GM12878 (cell line): ENCODE data around the gene CTNNA3. TPM values are rescaled to one million over a fixed set of nuclear protein-coding genes. Genes with fewer than 3 reads are reported as not detected.

Source experiments
- ATAC-seq: fragments of 200-7000 bp; cut with Tn5 transposase; 3 replicates; pipeline ENCODE4 v1.9.1; 2020; ENCODE audit warnings: mild to moderate bottlenecking, moderate library complexity
- BruUV-seq: library from RNA; stranded (reverse); fragments of 400-500 nt; replicated peaks from 2 replicates; lab custom pipeline; 2021; lab: Mats Ljungman, UMichigan
- CTCF ChIA-PET: fragments of 300-600 bp; sonication (Branson Sonifier 250); formaldehyde crosslinking; extraction: SDS; loops from one replicate; lab custom pipeline; 2021; ENCODE audit warnings: inconsistent platforms; lab: Yijun Ruan, JAX
- POLR2A ChIA-PET: fragments of 350-600 bp; formaldehyde crosslinking; extraction: SDS; loops from one replicate; lab custom pipeline; 2021; ENCODE audit warnings: inconsistent platforms; lab: Charles Lee
- RAD21 ChIA-PET: fragments of 300-600 bp; sonication (Branson Sonifier 250); formaldehyde crosslinking; loops from one replicate; lab custom pipeline; 2023; ENCODE audit warnings: antibody characterized with exemption; ENCODE audit not compliant: unreplicated experiment; lab: Charles Lee
- SMC1A ChIA-PET: fragments of 300-600 bp; sonication (Branson Sonifier 250); formaldehyde crosslinking; loops from one replicate; lab custom pipeline; 2023; ENCODE audit not compliant: unreplicated experiment, uncharacterized antibody; lab: Charles Lee
- DNase-seq: peaks from one replicate; pipeline ENCODE4 v3.0.0-alpha.2; 2011; ENCODE audit warnings: low read depth, low spot score
- FAIRE-seq: peaks from 3 replicates; lab custom pipeline; 2011; peaks lifted over from hg19 to GRCh38; lab: Jason Lieb, UNC
- H2AFZ ChIP-seq: 2 replicates; pipeline ENCODE4 v1.6.0; 2011; ENCODE audit warnings: low read depth, low read length, control low read depth; ENCODE audit not compliant: control insufficient read depth
- H3K27ac ChIP-seq: 2 replicates; pipeline ENCODE4 v1.5.1; 2011; ENCODE audit warnings: control low read depth; ENCODE audit not compliant: control insufficient read depth, insufficient read depth
- H3K27me3 ChIP-seq, 2 experiments: replicated peaks in 1 of 2; 2 replicates each; pipeline versions ENCODE4 v1.6.0 to v1.6.1; 2011; ENCODE audit warnings: low read length in 1 of 2; ENCODE audit not compliant: control insufficient read depth in 2 of 2, insufficient read depth in 2 of 2
- H3K36me3 ChIP-seq, 2 experiments: 2 replicates each; pipeline ENCODE4 v1.5.1; 2011; ENCODE audit warnings: low read length in 1 of 2; ENCODE audit not compliant: control insufficient read depth in 2 of 2, insufficient read depth in 2 of 2
- H3K4me1 ChIP-seq: 2 replicates; pipeline ENCODE4 v1.6.1; 2011; ENCODE audit warnings: mild to moderate bottlenecking, low read length, moderate library complexity, mixed read lengths; ENCODE audit not compliant: control insufficient read depth, insufficient read depth
- H3K4me2 ChIP-seq: 2 replicates; pipeline ENCODE4 v1.6.0; 2011; ENCODE audit warnings: control low read depth; ENCODE audit not compliant: control insufficient read depth, insufficient read depth
- H3K4me3 ChIP-seq: fragments of 200-600 bp; sonication (generic); 2 replicates; pipeline ENCODE4 v1.5.1; 2016
- H3K79me2 ChIP-seq: 2 replicates; pipeline ENCODE4 v1.6.0; 2011; ENCODE audit warnings: low read length; ENCODE audit not compliant: control insufficient read depth, insufficient read depth
- H3K9ac ChIP-seq: 2 replicates; pipeline ENCODE4 v1.8.0; 2011; ENCODE audit warnings: low read length, control low read depth, mixed read lengths; ENCODE audit not compliant: control insufficient read depth, insufficient read depth
- H3K9me3 ChIP-seq: replicated peaks from 3 replicates; pipeline ENCODE4 v1.5.1; 2011; ENCODE audit warnings: mild to moderate bottlenecking, low read length; ENCODE audit not compliant: control insufficient read depth, insufficient read depth
- H4K20me1 ChIP-seq: 2 replicates; pipeline ENCODE4 v1.6.0; 2011; ENCODE audit not compliant: control insufficient read depth, insufficient read depth
- LARP7 ChIP-seq: fragments of 450-650 bp; IDR thresholded peaks from 2 replicates; pipeline ENCODE4 v1.6.1; 2017; ENCODE audit warnings: mild to moderate bottlenecking
- MAX ChIP-seq: IDR thresholded peaks from 2 replicates; pipeline ENCODE4 v1.6.1; 2012; ENCODE audit warnings: low read depth, low read length, improper control_type of control experiment
- SMARCA5 ChIP-seq: fragments of 450-650 bp; IDR thresholded peaks from 2 replicates; pipeline ENCODE4 v1.6.1; 2017; ENCODE audit warnings: mild to moderate bottlenecking
- ZBED1 ChIP-seq: IDR thresholded peaks from 2 replicates; pipeline ENCODE4 v1.6.1; 2016; ENCODE audit warnings: borderline replicate concordance
- WGBS: methylation state at CpG from one replicate; pipeline ENCODE4 v1.1.6; 2016; ENCODE audit warnings: low lambda C conversion rate; ENCODE audit not compliant: insufficient replicate concordance, insufficient coverage; ENCODE audit errors: missing lambda C conversion rate; 5-methylcytosine and 5-hydroxymethylcytosine counted together
- in situ Hi-C: fragments of 300-500 bp; cut with MboI; formaldehyde crosslinking; loops from 9 replicates; pipeline ENCODE4 v1.14.3; 2018; ENCODE audit warnings: mixed read lengths
- intact Hi-C: fragments of 100-400 bp; cut with micrococcal nuclease; formaldehyde crosslinking; loops from one replicate; pipeline ENCODE4 v1.14.2; 2022; ENCODE audit not compliant: unreplicated experiment
- polyA plus RNA-seq, 11 experiments: library from polyadenylated mRNA; depleted of rRNA in 4 of 11; unstranded in 6 of 11; stranded (reverse) in 5 of 11; fragments of >200 nt; fragmentation: Nextera tagmentation in 4 of 11; fragmentation: Illumina TruSeq in 1 of 11; extraction: Ambion mirVana in 4 of 11; extraction: Trizol in 1 of 11; gene quantifications; 1 replicate in 1 of 11; 2 replicates in 10 of 11; pipeline versions ENCODE4 v1.2.1 to v1.2.3, GENCODE V29; 2011 to 2016; ENCODE audit warnings: inconsistent platforms in 2 of 11, missing spikeins in 2 of 11, low read depth in 1 of 11
- total RNA-seq, 4 experiments: library from RNA; depleted of rRNA in 3 of 4; stranded (reverse); fragments of >200 nt in 3 of 4; fragmentation: Illumina TruSeq in 1 of 4; extraction: Trizol in 1 of 4; gene quantifications; 2 replicates each; pipeline versions ENCODE4 v1.2.1 to v1.2.3, GENCODE V29; 2013 to 2021
- TF ChIP-seq, protein P1 (sequence below): fragments of 450-650 bp; IDR thresholded peaks from 2 replicates; pipeline ENCODE4 v1.6.1; 2016; ENCODE audit warnings: mild to moderate bottlenecking

CTNNA3 gene
- total and polyA plus RNA-seq, 10 of the 15 experiments (the other 5 are each of a cell fraction or from before 2014, with no cell fraction given) = under 0.01 to 4.5 (median 0.22) TPM; not detected in 2

GRCh38 chr10:66848856-66849255, 847.1 kb downstream of the CTNNA3 start:
- TF ChIP-seq SMARCA5 (no peak), ZBED1 (no peak), LARP7 (no peak), MAX (no peak)
- TF ChIP-seq, protein P1, sequence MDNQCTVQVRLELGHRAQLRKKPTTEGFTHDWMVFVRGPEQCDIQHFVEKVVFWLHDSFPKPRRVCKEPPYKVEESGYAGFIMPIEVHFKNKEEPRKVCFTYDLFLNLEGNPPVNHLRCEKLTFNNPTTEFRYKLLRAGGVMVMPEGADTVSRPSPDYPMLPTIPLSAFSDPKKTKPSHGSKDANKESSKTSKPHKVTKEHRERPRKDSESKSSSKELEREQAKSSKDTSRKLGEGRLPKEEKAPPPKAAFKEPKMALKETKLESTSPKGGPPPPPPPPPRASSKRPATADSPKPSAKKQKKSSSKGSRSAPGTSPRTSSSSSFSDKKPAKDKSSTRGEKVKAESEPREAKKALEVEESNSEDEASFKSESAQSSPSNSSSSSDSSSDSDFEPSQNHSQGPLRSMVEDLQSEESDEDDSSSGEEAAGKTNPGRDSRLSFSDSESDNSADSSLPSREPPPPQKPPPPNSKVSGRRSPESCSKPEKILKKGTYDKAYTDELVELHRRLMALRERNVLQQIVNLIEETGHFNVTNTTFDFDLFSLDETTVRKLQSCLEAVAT = no peak
- Histone ChIP-seq H3K9ac (no peak overlapping the region), H3K4me3 (no peak overlapping the region), H3K27me3 (no peaks in the 10 kb centered on the region), H3K9me3 (no peaks in the 10 kb centered on the region), H3K36me3 (no peaks in the 10 kb centered on the region), H2AFZ (no peak overlapping the region), H3K79me2 (no peaks in the 10 kb centered on the region), H3K27ac (no peak overlapping the region), H3K4me2 (no peak overlapping the region), H3K4me1 (no peaks in the 10 kb centered on the region), H4K20me1 (no peaks in the 10 kb centered on the region)
- ChIA-PET CTCF (no interaction called here), SMC1A (interaction anchor here (1.2 to 1.8 kb wide), 2 partner anchors 17 to 229 kb away, joined by 3 to 5 read pairs; no protein-coding TSS in a partner anchor), RAD21 (no interaction called here), POLR2A (no interaction called here)
- 39% methylated on average over 3 of the region's 3 CpGs for WGBS
- FAIRE-seq (no peak), DNase-seq (no peak), ATAC-seq (no peak)
- in situ Hi-C loops (no loop called here), intact Hi-C loops (no loop called here)
- BruUV-seq = no TSS peak
